C4-2B (cell line): ENCODE measurements around the gene RNF167.

Experiments
- CTCF ChIP-seq: fragments of 450-650 bp; conservative IDR thresholded peaks from 2 replicates; pipeline ENCODE4 v1.5.1; 2017; ENCODE audit warnings: mild to moderate bottlenecking
- ZFX ChIP-seq: fragments of 450-650 bp; IDR thresholded peaks from 2 replicates; pipeline ENCODE4 v1.6.1; 2017

DNA sequence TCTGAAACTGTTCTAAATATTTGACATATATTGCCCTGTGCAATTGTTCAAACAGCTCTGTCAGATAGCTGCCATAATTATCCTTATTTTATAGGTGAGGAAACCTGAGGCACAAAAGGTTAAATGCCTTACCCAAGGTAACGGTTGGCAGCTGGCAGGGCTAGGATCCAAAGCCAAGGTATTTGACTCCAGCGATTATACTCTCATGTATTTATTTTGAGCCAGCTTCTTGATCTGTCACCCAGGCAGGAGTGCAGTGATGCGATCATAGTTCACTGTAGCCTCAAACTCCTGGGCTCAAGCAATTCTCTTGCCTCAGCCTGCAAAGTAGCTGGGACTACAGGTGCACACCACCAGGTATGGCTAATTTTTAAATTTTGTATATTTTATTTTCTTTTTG is 18.0 kb downstream of the RNF167 start:
- no peak for TF ChIP-seq CTCF
- TF ChIP-seq ZFX, result no peak
